A549 (cell line): ENCODE results near the gene DGUOK.

Experiments used
- CEBPB ChIP-seq, 2 experiments: fragments of >200 bp in 1 of 2; sonication (Bioruptor Twin) in 1 of 2; formaldehyde crosslinking in 1 of 2; IDR thresholded peaks; 2 replicates each; pipeline ENCODE4 v1.6.1; 2012 to 2016
- CTCF ChIP-seq: fragments of >200 bp; sonication (Bioruptor Twin); formaldehyde crosslinking; IDR thresholded peaks from 3 replicates; pipeline ENCODE4 v1.5.1; 2016
- EP300 ChIP-seq, 2 experiments: fragments of >200 bp; sonication (Bioruptor Twin); formaldehyde crosslinking; IDR thresholded peaks; 2 replicates in 1 of 2; 3 replicates in 1 of 2; pipeline ENCODE4 v1.6.1; 2016 to 2017

DNA sequence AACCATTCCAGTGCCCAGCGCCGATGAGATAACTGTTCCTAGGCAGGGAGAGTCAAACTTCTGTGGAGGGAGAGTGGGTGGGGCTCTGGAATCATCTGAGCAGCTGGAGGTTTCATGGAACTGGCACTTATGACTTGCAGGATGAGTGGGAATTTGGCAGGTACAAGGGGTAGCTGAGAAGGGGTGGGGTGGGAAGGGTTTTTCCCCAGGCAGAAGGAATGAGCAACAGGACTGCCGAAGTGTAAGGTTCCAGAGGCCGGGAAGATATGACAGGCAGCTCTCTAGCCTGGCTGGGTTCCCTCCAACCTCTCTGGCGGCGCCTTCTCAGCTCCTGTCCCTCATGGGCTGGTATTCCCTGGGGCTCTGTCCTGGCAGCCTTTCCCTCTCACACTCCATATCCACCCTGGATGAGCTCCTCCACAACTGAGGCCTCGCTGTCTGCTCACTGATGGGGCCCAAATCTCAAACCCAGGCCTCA is 55.5 kb downstream of the DGUOK start:
- no peak for TF ChIP-seq CEBPB (IDR thresholded peaks at IDR 0.05)
- TF ChIP-seq CTCF = no peak
- TF ChIP-seq EP300 (IDR thresholded peaks at IDR 0.05) = no peak
